BJ (cell line): ENCODE data around the gene PTGR3. TPM values are rescaled to one million over a fixed set of nuclear protein-coding genes. Genes with fewer than 3 reads are reported as not detected.
A peak's percentile ranks its signal among the peaks of the same experiment; 100 is the strongest.

Experiments used
- CTCF ChIA-PET: fragments of 350-600 bp; formaldehyde crosslinking; extraction: SDS; loops from one replicate; lab custom pipeline; 2021; ENCODE audit warnings: antibody characterized with exemption, inconsistent platforms; lab: Yijun Ruan, JAX
- POLR2A ChIA-PET: fragments of 300-600 bp; sonication (Branson Sonifier 250); formaldehyde crosslinking; extraction: SDS; loops from one replicate; lab custom pipeline; 2021; ENCODE audit warnings: antibody characterized with exemption; lab: Charles Lee
- DNase-seq: peaks from one replicate; pipeline ENCODE4 v3.0.0-alpha.2; 2011; ENCODE audit warnings: low read depth
- H3K27me3 ChIP-seq: 2 replicates; pipeline ENCODE4 v1.6.0; 2011; ENCODE audit warnings: low read length; ENCODE audit not compliant: control insufficient read depth, insufficient read depth
- H3K36me3 ChIP-seq: 2 replicates; pipeline ENCODE4 v1.5.1; 2011; ENCODE audit warnings: low read length; ENCODE audit not compliant: control insufficient read depth, insufficient read depth
- H3K4me3 ChIP-seq: 2 replicates; pipeline ENCODE4 v1.5.1; 2011; ENCODE audit warnings: low read depth, mild to moderate bottlenecking, control low read depth, low read length
- polyA plus RNA-seq: library from polyadenylated mRNA; depleted of rRNA; stranded (reverse); fragments of >200 nt; gene quantifications from 2 replicates; pipeline ENCODE4 v1.2.3, GENCODE V29; 2011
- TF ChIP-seq, protein P1 (sequence below): IDR thresholded peaks from 2 replicates; pipeline ENCODE4 v1.5.1; 2011; ENCODE audit warnings: low read depth, mild to moderate bottlenecking, control low read depth, inconsistent platforms, low read length, moderate library complexity; ENCODE audit not compliant: insufficient read depth

Gene PTGR3
- polyA plus RNA-seq, 1 experiment = 70.3 TPM

DNA sequence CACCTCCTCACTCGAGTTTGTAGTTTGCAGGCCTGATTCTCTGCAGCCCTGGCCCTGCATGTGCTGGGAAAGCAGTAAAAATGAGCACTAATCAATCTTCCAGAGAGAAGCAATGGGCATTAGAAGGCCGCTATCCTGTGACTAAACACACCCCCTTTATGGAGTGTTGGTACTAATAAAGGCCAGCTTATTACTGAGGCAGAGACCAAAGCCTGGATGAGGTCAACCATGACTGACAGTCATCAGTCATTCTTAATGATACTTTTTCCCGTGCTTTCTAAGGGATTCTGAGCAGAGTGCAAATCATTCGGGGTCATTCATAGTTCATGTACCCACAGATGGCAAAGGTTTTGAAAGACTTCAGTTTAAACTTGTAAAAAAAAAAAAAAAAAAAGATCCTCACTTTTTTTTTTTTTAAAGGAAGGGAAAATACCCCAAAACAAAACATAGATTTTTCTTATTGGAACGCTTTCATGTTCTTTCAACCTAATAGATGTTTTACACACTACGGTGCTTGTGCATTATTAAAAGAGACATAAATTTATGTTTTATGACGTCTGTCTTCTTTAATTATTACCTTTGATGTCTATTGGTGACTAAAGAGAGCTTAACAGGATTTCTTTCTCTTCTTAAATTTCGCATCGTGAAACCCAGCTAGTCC, 14.9 kb upstream of the PTGR3 start:
- ChIA-PET POLR2A (no interaction called here), CTCF (interaction anchor here (0.6 kb wide), 1 partner anchor 1534 kb away, joined by 3 read pairs; no protein-coding TSS in a partner anchor)

GRCh38 chr18:75222407-75222806, 13.5 kb upstream of the PTGR3 start:
- Histone ChIP-seq H3K27me3 (no peaks in the 10 kb centered on the region), H3K4me3 (peak overlapping the region; percentile 1; the same call in 1 of the 2 replicates), H3K36me3 (no peaks in the 10 kb centered on the region; the same call in 1 of the 2 replicates)
- CTCF ChIA-PET = no interaction called here
- TF ChIP-seq, protein P1, sequence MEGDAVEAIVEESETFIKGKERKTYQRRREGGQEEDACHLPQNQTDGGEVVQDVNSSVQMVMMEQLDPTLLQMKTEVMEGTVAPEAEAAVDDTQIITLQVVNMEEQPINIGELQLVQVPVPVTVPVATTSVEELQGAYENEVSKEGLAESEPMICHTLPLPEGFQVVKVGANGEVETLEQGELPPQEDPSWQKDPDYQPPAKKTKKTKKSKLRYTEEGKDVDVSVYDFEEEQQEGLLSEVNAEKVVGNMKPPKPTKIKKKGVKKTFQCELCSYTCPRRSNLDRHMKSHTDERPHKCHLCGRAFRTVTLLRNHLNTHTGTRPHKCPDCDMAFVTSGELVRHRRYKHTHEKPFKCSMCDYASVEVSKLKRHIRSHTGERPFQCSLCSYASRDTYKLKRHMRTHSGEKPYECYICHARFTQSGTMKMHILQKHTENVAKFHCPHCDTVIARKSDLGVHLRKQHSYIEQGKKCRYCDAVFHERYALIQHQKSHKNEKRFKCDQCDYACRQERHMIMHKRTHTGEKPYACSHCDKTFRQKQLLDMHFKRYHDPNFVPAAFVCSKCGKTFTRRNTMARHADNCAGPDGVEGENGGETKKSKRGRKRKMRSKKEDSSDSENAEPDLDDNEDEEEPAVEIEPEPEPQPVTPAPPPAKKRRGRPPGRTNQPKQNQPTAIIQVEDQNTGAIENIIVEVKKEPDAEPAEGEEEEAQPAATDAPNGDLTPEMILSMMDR = no peak
- no peak for DNase-seq
- POLR2A ChIA-PET = no interaction called here

More for the DNA sequence above, 14.9 kb upstream of the PTGR3 start:
- Histone ChIP-seq H3K36me3 (no peaks in the 10 kb centered on the region; the same call in 1 of the 2 replicates), H3K27me3 (no peaks in the 10 kb centered on the region), H3K4me3 (no peak overlapping the region)
- TF ChIP-seq, protein P1 = no peak
- no peak for DNase-seq

DNA sequence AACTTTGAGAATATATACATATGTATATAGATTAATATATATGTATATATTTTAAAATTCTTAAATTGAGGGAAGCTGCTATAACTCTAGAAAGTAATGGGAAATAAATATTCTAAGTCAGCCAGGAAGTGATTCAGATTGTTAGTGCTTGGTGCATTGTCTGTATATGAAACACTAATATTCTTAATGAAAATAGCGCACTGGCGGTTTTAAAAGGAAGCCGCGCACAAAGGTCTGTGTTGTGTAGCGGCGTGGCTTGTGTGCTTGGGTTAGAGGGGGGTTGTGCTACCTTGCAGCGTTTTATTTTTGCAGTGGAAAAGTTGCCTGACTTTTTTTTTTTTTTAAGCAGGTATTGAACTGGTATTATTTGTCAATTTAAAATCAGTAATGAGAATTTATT, 13.0 kb upstream of the PTGR3 start:
- TF ChIP-seq, protein P1 = no peak
- H3K27me3 ChIP-seq = no peaks in the 10 kb centered on the region
- CTCF ChIA-PET = interaction anchor here (0.8 to 1.0 kb wide), 3 partner anchors 9 to 23 kb away, joined by 3 to 5 read pairs (median 4); no protein-coding TSS in a partner anchor
- POLR2A ChIA-PET = no interaction called here
- no peaks in the 10 kb centered on the region; the same call in 1 of the 2 replicates for H3K36me3 ChIP-seq
- no peak for DNase-seq
- H3K4me3 ChIP-seq = peak overlapping the region; percentile 11

- TF ChIP-seq, protein P1 = no peak
- CTCF ChIA-PET = interaction anchor here (0.5 to 1.0 kb wide), 5 partner anchors 9 to 86 kb away, joined by 3 to 5 read pairs (median 3); no protein-coding TSS in a partner anchor
- POLR2A ChIA-PET = no interaction called here
- no peak for DNase-seq
- Histone ChIP-seq H3K36me3 (no peaks in the 10 kb centered on the region; the same call in 1 of the 2 replicates), H3K27me3 (no peaks in the 10 kb centered on the region), H3K4me3 (no peak overlapping the region)
Observed at GRCh38 chr18:75221397-75221796, 12.5 kb upstream of the PTGR3 start.

DNA sequence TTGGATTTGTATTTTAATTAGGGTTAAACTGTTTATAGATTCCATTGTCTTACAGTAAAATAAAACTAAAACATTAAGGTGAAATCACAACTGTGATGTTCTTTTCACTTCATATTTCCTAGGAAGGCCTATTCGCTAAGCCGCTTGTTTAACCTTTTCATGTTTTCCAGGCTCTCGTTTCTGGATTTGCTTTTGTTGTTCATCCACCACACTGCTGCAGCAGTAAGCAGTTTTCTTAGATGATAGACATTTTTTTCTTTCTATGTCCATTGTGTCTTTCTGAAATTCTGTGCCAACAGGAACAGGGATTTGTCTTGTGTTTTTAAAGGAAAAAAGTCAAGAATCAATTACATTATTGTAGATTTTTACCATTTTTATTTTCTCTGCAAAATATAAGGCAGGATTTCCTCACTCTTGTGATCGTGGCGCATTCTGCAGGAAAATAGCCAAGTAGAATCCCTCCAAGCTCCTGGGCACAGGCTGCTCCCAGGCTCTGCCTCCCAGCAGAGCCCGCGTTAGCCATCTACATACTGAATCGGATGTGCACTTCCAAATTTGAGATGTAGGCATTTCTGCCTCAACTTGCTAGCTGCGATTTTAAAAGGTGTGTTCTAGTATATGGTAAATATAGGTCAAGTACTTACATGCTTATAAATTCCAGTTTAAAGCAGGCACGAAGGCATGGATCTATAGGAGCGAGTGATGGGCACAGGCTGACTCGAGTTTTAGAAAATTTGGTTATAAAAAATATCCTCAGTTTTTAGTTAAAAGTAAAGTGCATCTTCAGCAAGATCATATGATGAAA, 11.8 kb upstream of the PTGR3 start:
- TF ChIP-seq, protein P1 = no peak
- ChIA-PET POLR2A (no interaction called here), CTCF (interaction anchor here (0.5 to 1.0 kb wide), 5 partner anchors 8 to 87 kb away, joined by 3 to 5 read pairs (median 3); no protein-coding TSS in a partner anchor)
- no peaks in the 10 kb centered on the region for H3K27me3 ChIP-seq
- peak overlapping the region; percentile 10; the same call in 1 of the 2 replicates for H3K4me3 ChIP-seq
- no peak for DNase-seq
- no peaks in the 10 kb centered on the region; the same call in 1 of the 2 replicates for H3K36me3 ChIP-seq
